Raji (cell line): ENCODE measurements around the gene COQ3.

Experiments
- POLR2A ChIP-seq: IDR thresholded peaks from 2 replicates; pipeline ENCODE4 v1.6.1; 2011; ENCODE audit warnings: low read depth, low read length, control low read depth; ENCODE audit not compliant: insufficient read depth

The COQ3 gene

DNA sequence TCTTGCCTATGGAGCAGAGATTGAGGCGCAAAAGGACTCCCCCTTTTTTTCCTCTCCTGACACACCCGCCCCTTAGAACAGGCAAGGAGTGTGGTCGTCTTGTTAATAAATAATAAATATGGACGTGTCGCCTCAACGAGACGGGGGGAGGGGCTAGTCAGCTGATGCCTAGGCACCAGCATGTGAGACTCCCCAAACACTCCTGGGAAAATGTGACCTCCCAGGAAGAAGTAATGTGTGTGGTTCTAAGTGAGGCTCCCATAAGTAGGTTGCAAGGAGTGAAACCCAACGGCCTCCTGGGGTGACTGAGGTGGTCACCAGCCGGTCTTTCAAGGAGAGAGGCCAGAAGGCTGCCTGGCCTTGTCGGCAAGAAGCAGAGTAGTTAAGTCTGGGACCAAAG, 43.4 kb downstream of the COQ3 start:
- TF ChIP-seq POLR2A: no peak

DNA sequence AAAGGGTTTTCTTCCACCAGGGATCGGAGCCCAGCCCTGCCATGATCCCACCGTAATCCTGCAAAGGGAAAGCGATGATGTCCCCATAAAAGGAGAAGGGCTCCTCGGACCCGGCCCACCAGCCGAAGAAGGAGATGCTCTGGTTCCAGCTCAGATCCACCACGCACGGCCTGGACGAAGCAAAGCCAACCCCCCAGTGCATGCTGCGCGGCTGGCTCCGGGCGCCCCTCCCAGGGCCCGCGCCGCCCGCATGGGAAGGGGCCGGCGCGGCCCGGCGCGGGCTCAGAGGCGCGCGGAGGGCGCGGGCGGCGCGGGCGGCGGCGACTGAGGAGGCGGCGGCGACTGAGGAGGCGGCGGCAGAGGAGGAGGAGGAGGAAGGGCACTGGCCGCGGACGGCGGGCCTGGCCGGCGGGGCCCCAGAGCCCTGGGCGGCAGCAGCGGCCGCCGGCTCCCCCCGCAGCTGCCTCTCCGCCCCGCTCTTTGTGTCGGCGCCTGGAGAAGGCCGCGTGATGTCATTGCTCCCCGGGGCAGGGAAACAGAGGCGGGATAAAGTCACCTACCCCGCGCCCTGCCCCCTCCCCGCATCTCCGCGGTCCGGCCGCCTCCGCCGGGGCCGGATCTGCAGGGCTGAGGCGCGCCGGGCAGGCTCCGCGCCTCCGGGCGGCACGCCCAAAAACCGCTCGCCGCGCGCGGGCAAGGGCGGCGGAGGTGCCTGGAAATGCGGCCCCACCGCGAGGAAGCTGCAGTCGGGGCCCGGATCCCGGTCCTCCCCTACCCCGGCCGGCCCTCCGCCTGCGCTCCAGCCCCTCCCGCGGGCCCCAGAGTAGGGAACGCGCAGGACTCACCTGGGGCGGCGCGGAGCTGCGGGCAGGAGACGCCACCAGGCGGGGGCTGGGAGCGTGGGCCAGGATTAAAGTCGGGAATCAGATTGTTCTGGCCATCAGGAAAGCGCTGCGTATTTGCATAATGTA, 44.5 kb downstream of the COQ3 start, which contains the start of gene FAXC:
TSS of gene FAXC (minus strand) at position 504 of the 971 bp plus-strand sequence. CDS start at position 202, 302 bp downstream.
- TF ChIP-seq POLR2A: no peak

DNA sequence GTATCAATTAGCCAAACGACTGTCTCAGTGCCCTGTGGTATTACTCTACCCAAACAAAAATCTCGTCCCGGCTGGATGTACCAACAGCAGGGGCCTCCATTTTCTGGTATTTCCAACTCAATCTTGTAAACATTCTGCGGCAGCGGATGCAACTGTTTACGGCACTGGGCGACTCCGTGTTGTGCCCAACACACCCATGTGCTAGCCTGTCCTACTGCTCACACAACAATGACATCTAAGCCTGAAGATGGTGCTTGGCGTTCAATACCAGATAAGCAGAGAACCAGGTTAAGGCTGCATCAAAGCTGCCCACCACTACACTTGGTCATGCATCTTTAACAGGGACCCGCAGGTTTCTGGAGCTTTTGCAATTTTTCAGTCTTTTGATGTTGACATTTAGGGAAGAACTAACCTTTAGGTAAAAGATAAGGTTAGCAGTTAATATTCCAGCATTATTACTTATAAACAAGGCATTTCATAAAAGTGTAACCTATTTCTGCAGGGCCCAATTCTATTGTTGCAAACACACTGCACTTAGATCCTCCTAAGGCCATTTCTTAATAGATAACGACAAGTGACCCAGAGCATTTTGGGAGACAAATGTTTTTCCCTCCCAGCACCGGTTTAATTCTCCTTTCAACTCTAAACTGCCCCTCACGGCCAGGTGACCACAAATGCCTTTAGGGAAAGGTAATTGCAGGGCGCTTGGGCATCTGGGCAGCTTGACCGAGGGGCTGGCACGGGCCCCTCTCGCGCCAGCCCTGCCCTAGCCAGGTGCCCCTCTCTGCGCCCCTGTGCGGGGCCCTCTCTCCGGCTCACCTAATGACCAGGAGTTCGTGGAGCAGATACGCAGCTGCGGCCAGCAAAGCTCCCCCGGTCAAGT, 45.5 kb downstream of the COQ3 start:
- TF ChIP-seq POLR2A: no peak

DNA sequence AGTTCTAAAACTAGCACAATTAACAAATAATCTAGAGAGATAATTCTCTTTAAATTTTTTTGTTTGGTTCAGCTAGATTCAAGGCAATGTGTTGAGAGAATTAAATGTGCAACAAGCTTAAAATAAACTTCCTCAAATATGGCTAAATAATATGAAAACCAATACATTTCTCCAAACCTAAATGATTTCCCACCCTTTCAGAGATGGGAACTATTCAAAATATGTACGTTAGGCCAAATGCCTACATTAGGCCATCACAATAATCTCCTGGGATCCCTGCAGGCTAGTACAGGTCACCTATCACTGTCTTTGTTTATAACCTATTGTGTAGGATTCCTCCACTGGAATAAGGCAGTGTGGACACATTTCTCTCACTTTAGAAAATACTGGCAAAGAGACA, 46.2 kb downstream of the COQ3 start:
- no peak for TF ChIP-seq POLR2A

DNA sequence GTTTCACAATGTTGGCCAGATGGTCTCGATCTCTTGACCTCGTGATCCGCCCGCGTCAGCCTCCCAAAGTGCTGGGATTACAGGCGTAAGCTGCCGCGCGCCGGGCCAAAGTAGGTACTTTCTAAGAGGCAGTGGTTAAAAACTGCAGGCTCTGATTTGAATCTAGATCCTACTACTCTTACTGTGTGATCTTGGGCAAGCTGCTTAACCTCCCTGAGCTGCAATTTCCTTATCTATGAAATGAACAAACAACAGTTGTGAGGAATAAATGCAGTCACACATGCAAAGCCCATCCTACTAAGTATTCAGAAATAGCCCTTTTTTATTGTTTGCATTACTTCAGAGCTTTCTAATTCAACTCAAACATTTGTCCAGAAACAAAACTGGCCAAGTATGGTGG, 47.4 kb downstream of the COQ3 start:
- TF ChIP-seq POLR2A: no peak

DNA sequence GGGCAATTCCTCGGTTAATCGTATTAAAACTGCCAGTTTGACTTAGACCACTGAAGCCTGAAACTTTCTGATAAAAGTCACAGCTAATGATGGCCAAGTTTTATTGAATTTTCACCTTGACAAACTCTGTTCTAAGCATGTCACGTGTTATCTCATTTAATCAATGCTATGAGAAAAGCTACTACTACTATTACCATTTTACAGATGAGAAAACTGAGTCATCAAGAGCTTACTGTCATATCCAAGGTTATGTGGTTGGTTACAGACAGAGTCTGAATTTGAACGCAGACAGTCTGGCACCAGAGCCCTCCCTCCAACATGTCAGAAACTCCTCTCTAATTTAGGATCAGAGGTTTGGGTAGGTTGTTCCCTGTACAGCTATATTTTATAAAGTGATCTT, 48.8 kb downstream of the COQ3 start:
- TF ChIP-seq POLR2A: no peak

DNA sequence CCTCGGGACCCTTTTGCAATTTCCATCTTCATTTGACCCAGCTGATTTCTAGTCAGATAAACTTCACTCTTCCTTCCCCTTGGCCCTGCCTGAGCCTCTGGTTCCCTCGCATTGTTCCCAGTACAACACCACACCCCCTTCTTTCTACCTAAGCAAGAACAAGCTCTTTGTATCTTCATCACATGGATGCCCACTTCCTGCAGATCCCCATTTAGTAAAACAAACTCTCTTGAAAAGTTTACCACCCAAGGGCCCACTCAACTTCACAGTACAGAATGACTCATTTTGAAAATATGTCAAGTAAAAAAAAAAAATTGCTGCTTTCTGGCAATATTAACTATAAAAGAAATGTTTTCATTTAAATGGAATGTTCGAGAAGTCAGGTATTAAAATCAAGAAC, 49.7 kb downstream of the COQ3 start:
- TF ChIP-seq POLR2A: no peak

DNA sequence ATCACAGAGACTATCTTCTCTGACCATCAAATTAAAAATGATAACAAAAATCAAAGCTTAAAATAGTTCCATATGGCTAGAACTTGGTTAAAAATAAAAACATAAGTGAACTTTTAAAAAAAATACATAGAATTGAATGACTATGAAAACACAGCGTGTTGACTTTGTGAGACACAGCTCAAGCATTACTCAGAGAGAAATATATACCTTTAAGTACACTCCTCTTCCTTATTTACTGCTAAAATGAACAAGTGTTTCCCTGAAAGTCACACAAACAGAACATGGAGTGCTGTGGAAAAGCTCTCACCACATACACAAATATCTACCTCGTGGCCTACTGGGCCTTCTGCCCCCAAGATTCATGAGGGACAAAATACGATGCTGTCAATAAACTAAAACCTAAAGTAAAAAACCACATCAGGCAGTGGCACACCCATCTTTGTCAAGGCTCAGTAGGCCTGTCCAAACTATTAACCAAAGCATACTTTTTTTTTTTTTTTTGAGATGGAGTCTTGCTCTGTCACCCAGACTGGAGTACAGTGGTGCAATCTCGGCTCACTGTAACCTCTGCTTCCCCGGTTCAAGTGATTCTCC, 52.0 kb downstream of the COQ3 start:
- TF ChIP-seq POLR2A: no peak

DNA sequence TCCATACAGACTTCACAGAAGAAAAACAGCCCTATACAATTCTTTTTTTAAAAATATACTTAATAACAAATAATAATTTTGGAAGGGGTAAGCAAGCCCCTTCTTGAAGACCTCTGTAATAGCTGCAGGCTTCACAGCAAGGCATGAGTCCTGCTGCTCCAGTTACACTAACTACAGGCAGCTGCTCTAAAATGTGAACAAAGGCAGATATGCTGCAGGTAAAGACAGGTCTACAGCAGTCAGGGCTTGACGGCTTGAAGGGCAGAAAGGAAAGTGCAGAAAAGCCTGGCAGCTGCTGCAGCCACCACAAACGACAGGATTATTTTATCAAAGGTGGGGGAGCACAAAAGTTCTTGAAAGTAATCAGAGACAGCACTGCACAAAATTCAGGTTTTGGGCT, 55.8 kb downstream of the COQ3 start:
- no peak for TF ChIP-seq POLR2A

DNA sequence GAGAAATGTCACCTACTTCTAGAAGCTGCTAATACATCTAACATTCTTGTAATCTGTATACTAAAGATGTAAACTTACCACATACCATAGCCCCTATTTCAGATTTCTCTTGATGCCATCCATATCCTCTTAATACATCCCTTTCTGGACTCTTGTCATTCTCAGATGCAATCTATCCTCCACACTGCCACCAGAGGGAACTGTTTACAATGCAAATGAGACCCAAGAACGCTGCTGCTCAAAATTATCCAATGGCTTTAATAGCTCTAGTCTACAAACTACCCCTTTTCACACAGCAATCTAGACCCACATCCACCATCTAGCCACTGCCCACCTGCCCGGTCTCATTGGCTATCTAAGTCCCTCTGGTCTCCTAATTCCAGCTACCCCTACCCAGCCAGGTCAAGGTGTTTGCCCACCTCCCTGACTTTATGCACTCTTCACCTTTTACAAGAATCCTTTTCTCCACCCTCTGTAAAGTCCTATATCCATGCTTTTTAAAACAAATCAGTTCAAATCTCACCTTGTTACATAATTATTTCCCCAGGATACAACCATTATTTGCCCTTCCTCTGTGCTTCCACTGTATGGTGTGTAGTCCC, 59.4 kb downstream of the COQ3 start:
- TF ChIP-seq POLR2A: no peak

DNA sequence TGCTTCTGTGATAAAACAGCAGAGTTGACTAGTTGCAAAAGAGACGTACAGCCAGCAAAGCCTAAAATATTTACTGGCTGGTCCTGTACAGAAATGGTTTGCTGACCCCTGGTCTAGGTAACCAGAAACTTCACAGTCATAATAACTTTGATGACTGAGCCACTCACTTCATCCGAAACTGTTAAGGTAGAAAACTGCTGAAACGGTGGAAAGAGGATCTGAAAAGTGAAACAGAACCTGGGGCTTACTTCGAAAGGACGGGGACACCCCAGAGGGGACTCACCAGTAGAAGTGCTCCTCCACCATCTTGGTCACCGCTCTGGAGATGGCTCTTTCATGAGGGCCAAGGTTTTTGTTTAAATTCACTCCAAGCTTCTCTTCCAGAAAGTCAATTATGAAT, 60.9 kb downstream of the COQ3 start:
- no peak for TF ChIP-seq POLR2A

DNA sequence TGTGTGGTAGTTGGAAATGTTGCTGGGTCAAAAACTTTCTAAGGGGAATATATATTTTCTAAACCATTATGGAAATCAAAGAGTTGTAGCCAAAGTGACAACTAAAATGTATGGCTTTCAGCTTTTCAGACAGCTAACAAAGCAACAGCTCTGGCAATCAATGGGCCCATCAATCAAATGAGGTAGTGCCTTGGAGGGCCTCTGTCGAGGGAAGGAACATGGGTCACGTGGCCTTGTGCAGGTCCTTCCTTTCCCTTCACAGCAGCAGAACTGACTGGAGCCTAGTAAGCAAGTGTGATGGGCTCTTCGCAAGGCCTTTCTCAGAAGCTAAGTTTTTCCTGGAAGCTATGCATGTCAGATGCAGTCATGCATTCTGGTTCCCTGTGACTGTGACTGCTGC, 62.5 kb downstream of the COQ3 start:
- TF ChIP-seq POLR2A: no peak

DNA sequence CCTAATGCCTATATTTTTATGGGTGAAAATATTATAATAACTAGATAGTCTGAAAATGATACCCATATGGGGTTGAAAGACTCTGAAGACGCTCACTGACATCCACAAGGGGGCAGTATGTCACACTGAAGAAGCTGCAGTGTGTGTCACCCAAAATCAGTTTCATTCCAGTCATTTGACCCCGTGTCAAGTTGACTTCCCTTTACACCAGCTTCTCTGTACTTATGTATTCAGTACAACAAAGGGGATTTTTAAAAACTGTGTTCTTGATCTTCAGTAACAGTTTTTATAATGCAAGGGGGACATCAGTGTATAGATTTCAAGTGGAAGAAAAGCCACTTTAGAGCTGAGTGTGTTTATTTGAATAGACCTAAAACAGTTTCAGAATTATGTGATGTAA, 63.8 kb downstream of the COQ3 start:
- TF ChIP-seq POLR2A: no peak

DNA sequence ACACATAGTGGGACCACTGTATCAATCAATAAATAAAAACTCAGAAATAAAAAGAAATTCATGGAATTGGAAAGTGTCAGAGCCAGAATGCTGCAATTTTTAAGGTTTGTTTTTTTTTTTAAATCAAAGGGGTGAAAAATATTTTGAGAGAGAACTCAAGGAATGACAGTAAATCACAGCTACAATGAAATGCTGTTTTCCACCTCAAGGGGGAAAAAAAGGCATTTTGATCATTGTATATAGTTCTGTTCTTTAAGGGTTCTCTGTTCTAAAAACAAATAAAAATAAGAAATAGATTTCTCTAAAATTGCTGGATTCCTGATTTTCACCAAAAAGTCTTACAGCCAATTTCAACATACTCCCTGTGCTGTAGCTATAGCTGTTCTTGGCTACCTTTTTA, 69.0 kb downstream of the COQ3 start:
- TF ChIP-seq POLR2A: no peak
